ENCODE measurements around the gene CD27.
A peak's percentile ranks its signal among the peaks of the same experiment; 100 is the strongest.

Gene CD27

DNA sequence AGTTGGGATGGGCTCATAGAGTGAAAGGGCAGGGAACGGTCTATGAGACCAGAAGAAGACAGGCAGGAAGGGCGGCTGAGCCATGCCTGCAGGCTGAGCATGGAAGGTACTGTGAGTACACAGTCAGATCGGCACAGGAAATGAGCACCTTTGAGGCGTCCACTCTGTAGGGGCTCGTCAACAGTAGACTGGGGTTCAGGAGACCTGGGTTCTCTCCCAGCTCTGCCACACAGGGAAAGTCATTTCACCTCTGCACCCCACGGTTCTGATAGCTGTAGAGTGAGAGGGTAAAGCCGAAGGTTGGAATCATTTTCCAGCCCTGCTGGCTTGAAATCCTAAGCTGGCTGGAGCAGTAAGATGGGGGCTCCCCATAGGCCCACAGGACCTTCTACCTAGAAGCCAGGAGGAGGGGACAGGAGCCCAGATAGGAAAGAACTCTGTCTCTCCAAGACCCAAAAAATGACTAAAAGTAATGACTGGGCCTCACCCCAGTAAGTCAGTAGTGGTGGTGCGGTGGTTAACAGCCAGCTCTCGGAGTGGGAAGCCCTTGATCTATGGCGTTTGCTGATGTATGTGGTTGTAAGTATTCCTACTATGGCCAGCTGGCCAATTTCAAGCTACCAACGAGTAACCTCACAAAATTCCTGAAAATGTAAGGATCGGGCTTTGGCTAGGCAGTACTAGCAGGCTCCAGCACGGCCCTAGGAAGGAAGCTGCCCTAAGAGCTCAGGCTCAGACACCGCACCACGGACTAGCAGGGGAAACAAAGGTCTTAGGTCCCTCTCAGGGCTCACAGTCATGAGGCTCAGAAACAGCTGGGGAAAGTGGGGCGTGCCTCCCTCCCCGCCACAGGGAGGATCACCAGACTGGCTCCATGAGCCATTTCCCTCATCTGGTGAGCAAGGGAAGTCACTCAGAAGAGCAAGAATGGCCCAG, 10.3 kb upstream of the CD27 start:
- DNase-seq, result no peak

DNA sequence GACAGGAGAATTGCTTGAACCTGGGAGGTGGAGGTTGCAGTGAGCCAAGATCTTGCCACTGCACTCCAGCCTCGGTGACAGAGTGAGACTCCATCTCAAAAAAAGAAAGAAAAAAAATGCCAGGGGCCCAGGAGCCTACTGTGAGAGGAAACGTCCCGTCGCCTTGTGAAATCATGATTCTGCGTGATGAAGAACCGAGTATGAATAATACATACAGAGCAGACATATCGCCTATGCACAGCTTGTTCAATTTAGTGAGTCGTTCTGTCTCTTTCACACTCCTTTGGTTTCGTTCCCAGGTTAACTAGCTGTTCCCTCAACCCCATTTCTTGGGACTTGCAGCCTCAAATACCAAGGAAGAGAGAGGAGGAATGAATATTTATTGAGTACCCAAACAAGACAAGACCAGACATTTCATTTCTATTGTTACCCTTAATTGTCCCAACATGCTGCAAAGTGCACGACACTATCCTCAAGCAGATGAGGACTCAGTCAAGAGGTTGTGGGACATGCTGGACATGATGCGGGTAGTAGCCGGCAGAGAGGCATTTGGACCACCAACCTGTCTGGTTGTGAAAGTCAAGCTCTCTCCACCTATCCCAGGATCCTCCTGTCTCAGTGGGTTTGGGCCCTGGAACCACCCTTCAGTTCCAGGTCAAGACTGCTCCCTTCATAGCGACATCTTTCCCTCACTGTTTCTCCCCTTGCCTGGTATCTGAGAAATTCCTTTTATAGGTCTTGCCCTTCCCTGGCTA, 8.6 kb upstream of the CD27 start:
- no peak for DNase-seq

DNA sequence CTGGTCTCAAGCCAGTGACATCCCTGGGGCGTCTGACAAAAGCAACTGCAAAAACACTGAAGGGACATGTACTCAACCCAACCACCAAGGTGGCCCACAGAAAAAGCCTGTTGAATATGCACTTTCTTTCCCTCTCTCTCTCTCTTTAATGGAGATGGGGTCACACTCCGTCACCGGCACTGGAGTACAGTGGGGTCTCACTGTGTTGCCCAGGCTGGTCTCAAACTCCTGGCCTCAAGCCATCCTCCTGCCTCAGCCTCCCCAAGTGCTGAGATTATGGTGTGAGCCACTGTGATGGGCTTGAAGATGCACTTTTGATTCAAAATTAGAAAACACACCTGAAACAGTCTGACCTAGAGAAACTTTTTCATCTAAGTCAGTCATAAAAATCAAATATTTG, 7.2 kb upstream of the CD27 start:
- DNase-seq, result no peak

DNA sequence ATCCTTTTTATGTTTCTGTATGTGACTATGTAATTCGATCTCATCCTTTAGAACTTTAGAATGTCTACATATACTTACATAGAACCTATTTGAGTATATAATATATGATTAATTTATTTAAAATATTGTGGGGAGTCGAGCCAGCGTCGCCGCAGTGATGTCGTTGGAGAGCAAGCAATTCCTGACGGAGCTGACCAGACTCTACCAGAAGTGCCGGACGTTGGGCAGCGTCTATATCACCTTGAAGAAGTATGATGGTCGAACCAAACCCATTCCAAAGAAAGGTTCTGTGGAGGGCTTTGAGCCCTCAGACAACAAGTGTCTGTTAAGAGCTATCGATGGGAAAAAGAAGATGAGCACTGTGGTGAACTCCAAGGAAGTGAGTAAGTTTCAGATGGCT, 6.4 kb upstream of the CD27 start:
- no peak for DNase-seq

DNA sequence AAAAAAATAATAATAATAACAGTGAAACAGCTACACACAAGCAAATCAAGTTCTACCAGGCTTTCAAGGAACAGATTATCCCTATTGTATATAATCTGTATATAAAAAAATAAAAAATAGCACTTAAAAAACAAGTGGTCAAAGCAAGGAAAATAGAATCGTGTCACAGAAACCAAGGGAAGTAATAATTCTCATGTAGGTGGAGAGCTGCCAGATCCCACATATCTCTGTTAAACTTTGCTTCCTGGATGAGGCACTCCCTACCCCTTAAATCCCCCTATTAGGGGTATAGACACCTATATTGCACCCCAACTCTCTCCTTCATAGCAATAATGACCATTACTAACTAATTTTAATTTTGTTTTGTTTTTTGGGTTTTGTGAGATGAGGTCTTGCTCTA, 4.4 kb upstream of the CD27 start:
- no peak for DNase-seq

DNA sequence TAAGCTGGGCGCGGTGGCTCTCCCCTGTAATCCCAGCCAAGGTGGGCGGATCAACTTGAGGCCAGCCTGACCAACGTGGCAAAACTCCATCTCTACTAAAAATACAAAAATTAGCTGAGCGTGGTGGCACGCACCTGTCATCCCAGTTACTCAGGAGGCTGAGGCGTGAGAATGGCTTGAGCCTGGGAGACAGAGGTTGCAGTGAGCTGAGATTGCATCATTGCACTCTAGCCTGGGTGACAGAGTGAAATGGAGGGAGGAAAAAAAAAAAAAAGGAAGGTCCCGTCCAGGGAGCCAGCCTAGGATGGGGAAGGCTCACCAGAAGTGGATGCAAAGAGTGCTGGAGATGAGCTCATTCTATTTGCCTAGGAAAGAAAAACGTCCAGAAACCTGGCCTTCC, 1.9 kb upstream of the CD27 start:
- no peak for DNase-seq

DNA sequence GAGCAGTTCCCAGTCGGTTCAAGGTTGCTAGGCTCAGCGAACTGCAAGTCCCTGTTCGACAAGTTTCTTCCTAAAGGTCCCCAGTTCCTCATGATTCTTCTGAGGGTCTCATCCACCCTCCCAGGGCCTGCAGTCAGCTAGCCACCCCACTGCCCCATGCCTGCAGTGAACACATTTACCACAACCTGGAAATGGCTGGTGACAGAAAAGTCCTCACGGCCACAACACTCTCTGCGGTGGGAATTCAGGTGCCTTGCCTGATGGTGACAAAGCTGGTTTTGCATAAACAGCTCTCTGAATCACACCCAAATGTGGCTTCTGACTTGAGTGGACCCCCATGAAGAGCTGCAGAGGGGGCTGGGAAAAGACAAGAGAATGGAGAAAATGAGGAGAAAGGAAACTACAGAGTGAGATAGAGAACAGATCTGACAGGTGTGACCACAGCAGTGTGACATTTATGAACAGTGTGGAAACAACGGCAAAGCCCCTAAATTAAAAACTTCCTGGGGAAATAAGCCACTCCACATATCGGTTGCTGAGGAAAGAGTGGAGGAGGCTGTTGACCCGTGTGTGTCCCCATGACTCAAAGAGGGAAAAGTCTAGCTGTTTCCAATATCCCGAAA, 1.3 kb upstream of the CD27 start:
- DNase-seq, result no peak

DNA sequence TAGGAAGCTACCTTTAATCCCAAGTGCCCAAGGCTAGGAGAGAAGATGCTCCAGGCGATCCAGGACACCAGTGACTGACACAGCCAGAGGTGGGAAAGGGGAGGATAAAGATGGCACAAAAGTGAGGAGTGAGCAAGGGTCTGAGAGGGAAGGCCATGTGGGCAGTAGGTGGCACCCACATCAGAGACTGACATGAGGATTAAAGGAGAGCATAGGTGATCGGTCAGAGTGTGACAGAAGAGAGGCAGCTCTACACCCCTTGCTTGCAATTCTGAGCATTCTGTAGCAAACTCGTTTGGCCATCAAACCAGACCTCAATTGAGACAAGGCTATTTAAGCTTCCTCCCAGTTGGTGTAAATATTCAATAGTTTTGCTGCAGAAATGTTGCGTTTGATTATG, 724 bp upstream of the CD27 start:
- DNase-seq, result no peak

DNA sequence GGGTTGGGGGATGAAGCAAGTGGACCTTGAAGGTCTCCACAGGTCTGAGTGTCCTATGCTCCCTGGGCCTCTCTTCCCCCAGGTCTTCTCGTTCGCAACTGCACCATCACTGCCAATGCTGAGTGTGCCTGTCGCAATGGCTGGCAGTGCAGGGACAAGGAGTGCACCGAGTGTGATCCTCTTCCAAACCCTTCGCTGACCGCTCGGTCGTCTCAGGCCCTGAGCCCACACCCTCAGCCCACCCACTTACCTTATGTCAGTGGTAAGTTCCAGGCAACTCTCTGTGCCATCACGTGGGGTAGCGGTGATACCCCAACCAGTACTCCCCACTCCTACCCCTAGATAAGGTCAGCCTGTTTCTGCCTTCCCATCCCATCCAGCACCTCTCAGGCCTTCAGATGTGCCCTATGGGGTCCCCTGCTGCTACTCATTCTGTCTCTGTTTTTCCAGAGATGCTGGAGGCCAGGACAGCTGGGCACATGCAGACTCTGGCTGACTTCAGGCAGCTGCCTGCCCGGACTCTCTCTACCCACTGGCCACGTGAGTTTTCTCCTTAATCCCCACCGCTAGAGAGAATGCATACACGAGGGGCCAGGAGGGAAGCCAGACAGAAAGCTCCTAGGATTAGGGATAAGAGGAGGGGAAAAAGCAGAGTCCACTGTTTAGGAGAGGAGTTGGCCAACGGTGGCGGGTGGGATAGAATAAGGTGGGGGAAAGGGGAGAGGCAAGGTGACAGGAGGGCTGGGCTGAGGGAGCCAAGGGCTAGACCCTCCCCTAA, 5.5 kb downstream of the CD27 start:
- DNase-seq, result no peak

DNA sequence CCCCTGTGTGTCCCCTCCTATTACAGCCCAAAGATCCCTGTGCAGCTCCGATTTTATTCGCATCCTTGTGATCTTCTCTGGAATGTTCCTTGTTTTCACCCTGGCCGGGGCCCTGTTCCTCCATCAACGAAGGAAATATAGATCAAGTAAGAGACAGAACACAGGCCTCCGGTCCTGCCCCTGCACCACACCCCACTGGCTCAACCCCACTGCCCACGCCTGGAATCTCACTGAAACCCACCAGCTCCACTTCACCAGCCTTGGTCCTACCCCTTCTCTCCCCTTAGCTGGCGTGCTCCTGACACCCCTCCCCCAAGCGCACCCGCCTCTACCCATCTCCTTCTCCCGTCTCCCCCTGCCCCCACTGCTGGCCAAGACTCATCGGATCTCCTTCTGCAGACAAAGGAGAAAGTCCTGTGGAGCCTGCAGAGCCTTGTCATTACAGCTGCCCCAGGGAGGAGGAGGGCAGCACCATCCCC, 6.2 kb downstream of the CD27 start:
- DNase-seq, result no peak

DNA sequence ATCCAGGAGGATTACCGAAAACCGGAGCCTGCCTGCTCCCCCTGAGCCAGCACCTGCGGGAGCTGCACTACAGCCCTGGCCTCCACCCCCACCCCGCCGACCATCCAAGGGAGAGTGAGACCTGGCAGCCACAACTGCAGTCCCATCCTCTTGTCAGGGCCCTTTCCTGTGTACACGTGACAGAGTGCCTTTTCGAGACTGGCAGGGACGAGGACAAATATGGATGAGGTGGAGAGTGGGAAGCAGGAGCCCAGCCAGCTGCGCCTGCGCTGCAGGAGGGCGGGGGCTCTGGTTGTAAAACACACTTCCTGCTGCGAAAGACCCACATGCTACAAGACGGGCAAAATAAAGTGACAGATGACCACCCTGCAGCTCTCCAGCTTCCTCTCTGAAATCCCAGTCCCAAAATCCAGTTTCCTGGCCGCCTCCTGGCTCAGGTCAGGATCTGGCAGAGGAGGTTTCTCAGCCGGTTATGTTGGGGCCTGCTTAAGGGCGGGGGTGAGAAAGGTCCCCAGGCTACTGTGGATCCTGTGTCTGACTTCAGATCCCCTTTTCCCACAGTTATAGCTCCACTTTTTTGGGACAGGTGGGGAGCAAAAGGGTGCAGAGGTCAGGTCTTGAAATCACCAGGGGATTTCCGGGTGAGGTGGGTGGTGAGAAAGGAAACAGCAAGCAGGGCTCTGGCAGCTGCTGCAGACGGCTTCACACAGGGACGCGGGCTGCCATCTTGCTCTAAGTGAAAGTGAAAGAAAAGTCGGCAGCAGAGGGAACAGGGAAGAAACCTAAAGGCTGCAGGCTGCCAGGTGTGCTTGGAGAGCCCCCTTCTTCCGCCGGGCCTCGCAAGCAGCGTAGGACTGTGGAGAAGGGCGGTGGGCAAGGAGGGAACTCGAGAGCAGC, 6.8 kb downstream of the CD27 start, which contains the start of gene TAPBPL:
Gene TAPBPL, plus strand, starts transcription at position 695 of the 897 bp plus-strand sequence. CDS start 207 bp downstream, outside the sequence.
- peak; percentile 58 for DNase-seq

DNA sequence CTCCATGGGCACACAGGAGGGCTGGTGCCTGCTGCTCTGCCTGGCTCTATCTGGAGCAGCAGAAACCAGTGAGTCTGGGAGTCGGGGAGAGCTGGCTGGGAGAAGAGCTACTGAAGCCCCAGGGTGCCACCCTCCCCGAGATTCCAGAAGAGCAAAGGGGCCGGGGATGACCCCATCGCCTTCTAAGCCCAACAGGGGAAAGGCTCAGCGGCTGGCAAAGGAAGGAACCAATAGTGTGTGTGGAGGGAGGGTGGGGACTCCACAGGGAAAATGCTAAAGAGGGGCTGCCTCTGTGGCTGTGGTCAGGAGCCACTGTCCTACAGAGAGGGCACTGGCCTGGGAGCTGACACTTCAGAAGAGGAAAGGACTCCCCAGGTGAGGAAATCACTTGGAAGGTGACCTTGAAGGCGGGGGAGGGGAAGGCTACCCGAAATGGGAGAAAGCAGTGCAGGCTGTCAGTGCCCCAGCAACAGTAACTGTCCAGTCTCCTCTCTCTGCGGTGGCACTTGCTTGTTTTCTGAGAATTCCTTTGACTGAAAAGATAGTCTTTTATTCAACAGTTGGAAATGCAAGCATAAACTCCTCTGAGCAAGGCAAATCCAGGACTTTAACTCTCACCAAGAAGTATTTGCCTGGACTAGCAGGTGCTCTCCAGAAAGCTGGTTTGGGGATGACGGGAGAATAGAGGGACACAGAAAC, 7.6 kb downstream of the CD27 start:
- no peak for DNase-seq

DNA sequence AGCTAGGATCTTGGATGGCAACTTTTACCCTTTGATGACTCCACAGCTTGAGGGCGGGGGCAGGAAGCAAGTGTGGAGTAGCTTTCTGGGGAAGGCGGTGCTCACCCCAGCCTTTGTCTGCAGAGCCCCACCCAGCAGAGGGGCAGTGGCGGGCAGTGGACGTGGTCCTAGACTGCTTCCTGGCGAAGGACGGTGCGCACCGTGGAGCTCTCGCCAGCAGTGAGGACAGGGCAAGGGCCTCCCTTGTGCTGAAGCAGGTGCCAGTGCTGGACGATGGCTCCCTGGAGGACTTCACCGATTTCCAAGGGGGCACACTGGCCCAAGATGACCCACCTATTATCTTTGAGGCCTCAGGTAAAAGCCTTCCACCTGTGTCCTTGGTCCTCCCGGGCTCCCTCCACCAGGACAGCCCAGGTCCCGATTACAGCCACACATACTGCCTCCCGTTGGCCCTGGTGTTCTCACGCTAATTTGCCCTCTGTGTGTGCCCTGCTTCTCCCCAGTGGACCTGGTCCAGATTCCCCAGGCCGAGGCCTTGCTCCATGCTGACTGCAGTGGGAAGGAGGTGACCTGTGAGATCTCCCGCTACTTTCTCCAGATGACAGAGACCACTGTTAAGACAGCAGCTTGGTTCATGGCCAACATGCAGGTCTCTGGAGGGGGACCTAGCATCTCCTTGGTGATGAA, 8.3 kb downstream of the CD27 start:
- no peak for DNase-seq

DNA sequence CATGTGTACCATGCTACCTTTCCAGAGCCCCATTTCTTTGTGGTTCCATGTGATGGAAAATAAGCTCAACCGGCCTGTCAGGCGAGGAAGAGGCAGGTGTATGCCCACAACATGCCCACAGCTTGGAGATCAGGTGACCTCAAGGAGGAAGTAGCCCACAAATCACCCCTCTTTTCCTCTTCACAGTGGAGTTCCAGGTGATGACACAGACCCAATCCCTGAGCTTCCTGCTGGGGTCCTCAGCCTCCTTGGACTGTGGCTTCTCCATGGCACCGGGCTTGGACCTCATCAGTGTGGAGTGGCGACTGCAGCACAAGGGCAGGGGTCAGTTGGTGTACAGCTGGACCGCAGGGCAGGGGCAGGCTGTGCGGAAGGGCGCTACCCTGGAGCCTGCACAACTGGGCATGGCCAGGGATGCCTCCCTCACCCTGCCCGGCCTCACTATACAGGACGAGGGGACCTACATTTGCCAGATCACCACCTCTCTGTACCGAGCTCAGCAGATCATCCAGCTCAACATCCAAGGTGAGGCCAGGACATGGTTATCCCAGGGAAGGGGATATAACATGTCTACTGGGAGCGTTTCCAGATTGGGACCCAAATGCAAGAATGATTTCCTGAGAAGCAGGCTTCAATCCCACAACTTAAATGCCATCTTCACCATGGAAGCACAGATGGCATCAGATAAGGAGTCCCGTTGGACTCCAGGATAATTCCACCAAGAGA, 12.6 kb downstream of the CD27 start:
- no peak for DNase-seq

DNA sequence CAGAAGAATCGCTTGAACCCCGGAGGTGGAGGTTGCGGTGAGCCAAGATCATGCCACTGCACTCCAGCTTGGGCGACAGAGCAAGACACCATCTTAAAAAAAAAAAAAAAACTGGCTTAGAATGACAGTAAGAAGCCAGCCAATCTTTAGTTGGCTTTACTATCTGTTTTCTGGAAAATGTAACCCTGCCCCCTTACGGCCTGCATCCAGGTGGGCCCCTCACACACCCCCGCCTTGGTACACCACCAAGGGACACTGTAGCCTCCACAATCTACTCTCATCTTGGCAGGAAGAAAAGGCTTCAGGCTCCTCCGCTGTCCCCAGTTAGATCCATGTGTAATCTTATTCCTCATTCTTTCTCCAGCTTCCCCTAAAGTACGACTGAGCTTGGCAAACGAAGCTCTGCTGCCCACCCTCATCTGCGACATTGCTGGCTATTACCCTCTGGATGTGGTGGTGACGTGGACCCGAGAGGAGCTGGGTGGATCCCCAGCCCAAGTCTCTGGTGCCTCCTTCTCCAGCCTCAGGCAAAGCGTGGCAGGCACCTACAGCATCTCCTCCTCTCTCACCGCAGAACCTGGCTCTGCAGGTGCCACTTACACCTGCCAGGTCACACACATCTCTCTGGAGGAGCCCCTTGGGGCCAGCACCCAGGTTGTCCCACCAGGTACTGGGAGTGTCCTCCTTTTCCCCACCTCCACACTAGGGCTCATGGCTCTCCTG, 13.7 kb downstream of the CD27 start:
- DNase-seq, result no peak

DNA sequence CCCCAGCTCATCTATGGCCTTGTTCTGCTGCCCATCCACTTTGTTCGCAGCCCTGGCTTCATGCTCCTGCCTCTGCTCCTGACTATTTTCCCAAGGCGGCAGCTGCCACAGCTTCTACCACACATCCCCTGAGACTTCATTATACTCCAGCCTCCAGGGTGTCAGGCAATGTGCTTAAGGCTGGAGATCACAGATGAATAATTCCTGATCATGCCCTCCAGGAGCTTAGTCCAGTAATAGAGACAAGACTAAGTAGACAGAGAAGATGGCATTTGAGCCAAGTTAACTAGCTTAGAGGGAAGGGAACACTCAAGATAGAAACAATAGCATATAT, 14.2 kb downstream of the CD27 start:
- DNase-seq, result no peak

DNA sequence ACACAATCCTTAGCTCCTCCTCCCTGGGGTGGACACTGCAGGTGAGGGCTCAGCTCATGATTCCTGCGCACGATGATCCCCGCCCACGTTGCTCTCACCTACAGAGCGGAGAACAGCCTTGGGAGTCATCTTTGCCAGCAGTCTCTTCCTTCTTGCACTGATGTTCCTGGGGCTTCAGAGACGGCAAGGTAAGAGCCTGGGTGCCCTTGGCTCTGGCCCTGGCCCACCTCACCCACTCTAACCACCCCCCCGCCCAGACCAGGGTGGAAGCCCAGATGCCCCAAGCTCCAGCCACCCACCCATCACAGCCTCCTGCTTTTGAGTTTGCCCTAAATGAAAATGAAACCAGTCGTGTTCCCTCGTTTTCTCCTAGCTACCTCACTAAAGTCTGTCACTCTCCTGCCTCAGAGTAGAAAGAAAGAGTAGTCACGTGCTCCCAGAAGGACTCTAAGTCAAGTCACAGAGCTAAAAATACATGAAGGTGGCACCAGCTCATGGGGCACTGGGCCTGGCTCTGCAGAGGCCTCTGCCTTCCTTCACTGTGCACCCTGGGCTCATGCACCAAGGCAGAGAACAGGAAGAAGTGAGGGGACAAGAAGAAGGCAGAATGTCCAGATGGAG, 16.1 kb downstream of the CD27 start:
- DNase-seq, result no peak

DNA sequence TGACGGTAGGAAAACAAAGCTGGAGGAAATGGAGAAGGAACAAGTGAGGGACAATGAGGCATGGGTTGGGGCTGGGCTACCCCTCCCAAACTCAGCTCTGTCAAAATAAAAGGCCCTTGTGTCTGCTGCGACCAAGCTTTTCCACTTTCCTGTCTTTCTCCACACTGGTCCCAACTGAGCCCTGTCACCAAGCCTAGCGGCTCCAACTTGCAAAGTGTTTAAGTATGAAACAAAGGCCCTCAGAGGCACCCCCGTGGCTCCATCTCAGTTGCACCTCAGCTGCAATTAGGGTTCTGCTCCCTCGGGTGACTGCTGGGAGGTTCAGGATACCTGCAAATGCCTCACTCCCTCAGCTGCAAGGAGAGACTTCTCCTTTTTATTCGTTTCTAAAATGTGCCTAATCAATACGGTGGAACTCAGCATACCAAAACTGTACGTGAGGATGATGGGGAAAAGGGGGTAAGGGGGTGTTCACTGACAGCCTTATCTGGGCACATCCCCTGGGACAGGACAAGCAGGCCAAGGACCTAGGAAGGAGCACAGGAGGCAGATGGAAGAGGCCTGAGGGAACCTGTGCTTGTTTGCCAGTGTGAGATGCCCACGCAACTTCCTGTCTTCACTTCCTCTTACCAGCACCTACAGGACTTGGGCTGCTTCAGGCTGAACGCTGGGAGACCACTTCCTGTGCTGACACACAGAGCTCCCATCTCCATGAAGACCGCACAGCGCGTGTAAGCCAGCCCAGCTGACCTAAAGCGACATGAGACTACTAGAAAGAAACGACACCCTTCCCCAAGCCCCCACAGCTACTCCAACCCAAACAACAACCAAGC, 16.9 kb downstream of the CD27 start:
- DNase-seq, result peak; percentile 91

All from GDM1 (cell line).